Stimulated activated CD4-positive, alpha-beta T cell treated with anti-CD3 and anti-CD28 coated beads, Interleukin-1b, Interleukin-23, amount 100 ng/mL, for 24 hours (primary cell): ENCODE results near the gene CCN2.
"Not testable (repeated sequence)": the region's sequence is repeated elsewhere in the genome, so short reads cannot be mapped to it uniquely, and the experiment has no call there.

Experiments used
- DNase-seq, 4 experiments: peaks; one replicate each; pipeline ENCODE4 v3.0.0-alpha.2; 2020; ENCODE audit warnings: low read depth in 4 of 4, low spot score in 1 of 4

The CCN2 gene

GRCh38 chr6:131946404-131946991, 4.7 kb downstream of the CCN2 start:
- no peak for DNase-seq

- no peak for DNase-seq
Observed at GRCh38 chr6:131945971-131946370, 5.2 kb downstream of the CCN2 start.

GRCh38 chr6:131937703-131938631, 13.2 kb downstream of the CCN2 start:
- DNase-seq, result no peak

- no peak for DNase-seq
Observed at GRCh38 chr6:131937226-131937625, 13.9 kb downstream of the CCN2 start.

- no peak for DNase-seq
Observed at GRCh38 chr6:131936156-131936555, 15.0 kb downstream of the CCN2 start.

GRCh38 chr6:131931063-131931750, 20.0 kb downstream of the CCN2 start:
- no peak for DNase-seq

- no peak for DNase-seq
Observed at GRCh38 chr6:131929976-131930375, 21.2 kb downstream of the CCN2 start.

GRCh38 chr6:131929264-131929663, 21.9 kb downstream of the CCN2 start:
- no peak for DNase-seq

GRCh38 chr6:131924881-131925474, 26.2 kb downstream of the CCN2 start:
- DNase-seq, result no peak

- peak in 1 of 4 experiments; percentile 7 for DNase-seq
Observed at GRCh38 chr6:131923356-131923755, 27.8 kb downstream of the CCN2 start.

- no peak for DNase-seq
Observed at GRCh38 chr6:131920656-131921055, 30.5 kb downstream of the CCN2 start.

- DNase-seq, result no peak
Observed at GRCh38 chr6:131918650-131919355, 32.4 kb downstream of the CCN2 start.

GRCh38 chr6:131917763-131918649, 33.2 kb downstream of the CCN2 start:
- no peak for DNase-seq

GRCh38 chr6:131917318-131917717, 33.9 kb downstream of the CCN2 start:
- no peak for DNase-seq

- DNase-seq, result no peak
Observed at GRCh38 chr6:131916847-131917246, 34.3 kb downstream of the CCN2 start.

GRCh38 chr6:131916091-131916796, 34.9 kb downstream of the CCN2 start:
- DNase-seq, result not testable (repeated sequence)

GRCh38 chr6:131914967-131915751, 36.0 kb downstream of the CCN2 start:
- peak; percentile 22 to 37 (median 28) for DNase-seq

- no peak for DNase-seq
Observed at GRCh38 chr6:131914234-131914633, 36.9 kb downstream of the CCN2 start.
